ENCODE results near the gene DPP9.

GRCh38 chr19:4638828-4639530 is 84.7 kb downstream of the DPP9 start, which contains the start of gene TNFAIP8L1:
- no peak for TF ChIP-seq CTCF (IDR thresholded peaks at IDR 0.05; ENCODE audit: control extremely low read depth in 1 of 3, insufficient read depth in 1 of 3, low read depth in 1 of 3, low read length in 3 of 3)
- no peak for TF ChIP-seq GTF2F1 (IDR thresholded peaks at IDR 0.05; ENCODE audit: borderline replicate concordance, low read depth, low read length)
- TF ChIP-seq TAF1 (IDR thresholded peaks at IDR 0.05; ENCODE audit: low read depth, low read length) = peak; percentile 37; the same call in 1 of the 2 replicates
- peak; percentile 72 for TF ChIP-seq MAX (IDR thresholded peaks at IDR 0.05)
- TF ChIP-seq POLR2AphosphoS5 (IDR thresholded peaks at IDR 0.05; ENCODE audit: low read depth, low read length) = no peak
- no peak for TF ChIP-seq TAF7 (optimal IDR thresholded peaks at IDR 0.05; ENCODE audit: borderline replicate concordance, low read depth, low read length)
